ENCODE results near the gene TNRC6C.

GRCh38 chr17:78027121-78027520, 68.6 kb downstream of the TNRC6C start:
- TF ChIP-seq CTCF (IDR thresholded peaks at IDR 0.05; ENCODE audit: low read depth, low read length) (no peak), POLR2A (IDR thresholded peaks at IDR 0.05; ENCODE audit: extremely low read depth, insufficient read length) (no peak)

Measured in NB4 (cell line).